Osteoblast (primary cell): ENCODE data around the gene PAN3. TPM values are rescaled to one million over a fixed set of nuclear protein-coding genes. Genes with fewer than 3 reads are reported as not detected.

Source experiments
- DNase-seq: peaks from one replicate; pipeline ENCODE4 v3.0.0; 2011; ENCODE audit warnings: low spot score, mixed read lengths; ENCODE audit not compliant: insufficient read length; ENCODE audit errors: missing footprints
- H2AFZ ChIP-seq: 2 replicates; pipeline ENCODE4 v1.6.0; 2011; ENCODE audit warnings: mild to moderate bottlenecking, low read length
- H3K27ac ChIP-seq: 2 replicates; pipeline ENCODE4 v1.5.1; 2011; ENCODE audit warnings: mild to moderate bottlenecking, low read depth, low read length, moderate library complexity
- H3K27me3 ChIP-seq: 2 replicates; pipeline ENCODE4 v1.6.0; 2012; ENCODE audit warnings: mild to moderate bottlenecking, control low read depth, inconsistent platforms, low read length, moderate library complexity; ENCODE audit not compliant: insufficient read depth
- H3K36me3 ChIP-seq: 2 replicates; pipeline ENCODE4 v1.5.1; 2011; ENCODE audit warnings: mild to moderate bottlenecking, low read length, control low read depth, moderate library complexity; ENCODE audit not compliant: insufficient read depth
- H3K4me1 ChIP-seq: 2 replicates; pipeline ENCODE4 v1.5.1; 2011; ENCODE audit warnings: mild to moderate bottlenecking, low read length, control low read depth, moderate library complexity; ENCODE audit not compliant: insufficient read depth
- H3K4me2 ChIP-seq: 2 replicates; pipeline ENCODE4 v1.6.0; 2011; ENCODE audit warnings: mild to moderate bottlenecking, low read length; ENCODE audit not compliant: insufficient read depth
- H3K4me3 ChIP-seq: fragments of 200-600 bp; sonication (generic); 3 replicates; pipeline ENCODE4 v1.5.1; 2012; ENCODE audit warnings: mild to moderate bottlenecking, low read length, inconsistent platforms; ENCODE audit not compliant: insufficient read depth
- H3K79me2 ChIP-seq: 2 replicates; pipeline ENCODE4 v1.6.0; 2012; ENCODE audit warnings: mild to moderate bottlenecking, low read length, control low read depth, inconsistent platforms; ENCODE audit not compliant: insufficient read depth
- H3K9me3 ChIP-seq: 2 replicates; pipeline ENCODE4 v1.5.1; 2011; ENCODE audit warnings: low read depth, low read length, control low read depth
- H4K20me1 ChIP-seq: 2 replicates; pipeline ENCODE4 v1.6.0; 2012; ENCODE audit warnings: mild to moderate bottlenecking, low read length, control low read depth; ENCODE audit not compliant: insufficient read depth
- total RNA-seq: library from RNA; depleted of rRNA; stranded (reverse); fragments of >200 nt; gene quantifications from 2 replicates; pipeline ENCODE4 v1.2.3, GENCODE V29; 2012
- TF ChIP-seq, protein P1 (sequence below): IDR thresholded peaks from 2 replicates; pipeline ENCODE4 v1.5.1; 2011; ENCODE audit warnings: mild to moderate bottlenecking, low read depth, low read length, moderate library complexity; ENCODE audit errors: extremely low read depth

The PAN3 gene
- total RNA-seq, 1 donor, result 27.5 TPM

DNA sequence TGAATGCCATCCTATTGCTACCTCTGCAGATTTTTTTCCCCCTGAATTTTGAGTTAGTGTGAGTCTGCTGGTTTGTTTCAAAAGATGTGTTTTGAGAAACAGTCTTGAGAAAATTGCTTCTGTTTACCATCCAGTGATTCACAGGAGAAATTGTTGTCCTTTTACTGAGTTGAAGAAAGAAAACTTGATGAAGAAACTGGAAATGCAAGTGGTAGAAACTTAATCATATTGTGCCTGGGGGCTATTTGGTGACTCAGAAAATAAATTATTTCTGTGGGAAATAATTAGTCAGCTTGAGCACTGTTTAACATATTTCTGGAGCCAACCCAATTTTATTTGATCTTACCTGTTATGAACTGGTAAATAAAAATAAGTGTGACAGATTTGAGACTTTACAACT is 35.4 kb downstream of the PAN3 start:
- Histone ChIP-seq H3K9me3 (no peaks in the 10 kb centered on the region), H3K4me2 (no peak overlapping the region), H3K4me1 (no peaks in the 10 kb centered on the region), H3K79me2 (peaks cover 52% of the 10 kb centered on the region), H3K27me3 (no peaks in the 10 kb centered on the region), H3K27ac (no peak overlapping the region), H2AFZ (no peak overlapping the region), H4K20me1 (peaks cover 9% of the 10 kb centered on the region), H3K4me3 (no peak overlapping the region), H3K36me3 (peaks cover 4% of the 10 kb centered on the region)
- TF ChIP-seq, protein P1, sequence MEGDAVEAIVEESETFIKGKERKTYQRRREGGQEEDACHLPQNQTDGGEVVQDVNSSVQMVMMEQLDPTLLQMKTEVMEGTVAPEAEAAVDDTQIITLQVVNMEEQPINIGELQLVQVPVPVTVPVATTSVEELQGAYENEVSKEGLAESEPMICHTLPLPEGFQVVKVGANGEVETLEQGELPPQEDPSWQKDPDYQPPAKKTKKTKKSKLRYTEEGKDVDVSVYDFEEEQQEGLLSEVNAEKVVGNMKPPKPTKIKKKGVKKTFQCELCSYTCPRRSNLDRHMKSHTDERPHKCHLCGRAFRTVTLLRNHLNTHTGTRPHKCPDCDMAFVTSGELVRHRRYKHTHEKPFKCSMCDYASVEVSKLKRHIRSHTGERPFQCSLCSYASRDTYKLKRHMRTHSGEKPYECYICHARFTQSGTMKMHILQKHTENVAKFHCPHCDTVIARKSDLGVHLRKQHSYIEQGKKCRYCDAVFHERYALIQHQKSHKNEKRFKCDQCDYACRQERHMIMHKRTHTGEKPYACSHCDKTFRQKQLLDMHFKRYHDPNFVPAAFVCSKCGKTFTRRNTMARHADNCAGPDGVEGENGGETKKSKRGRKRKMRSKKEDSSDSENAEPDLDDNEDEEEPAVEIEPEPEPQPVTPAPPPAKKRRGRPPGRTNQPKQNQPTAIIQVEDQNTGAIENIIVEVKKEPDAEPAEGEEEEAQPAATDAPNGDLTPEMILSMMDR, result no peak
- no peak for DNase-seq

DNA sequence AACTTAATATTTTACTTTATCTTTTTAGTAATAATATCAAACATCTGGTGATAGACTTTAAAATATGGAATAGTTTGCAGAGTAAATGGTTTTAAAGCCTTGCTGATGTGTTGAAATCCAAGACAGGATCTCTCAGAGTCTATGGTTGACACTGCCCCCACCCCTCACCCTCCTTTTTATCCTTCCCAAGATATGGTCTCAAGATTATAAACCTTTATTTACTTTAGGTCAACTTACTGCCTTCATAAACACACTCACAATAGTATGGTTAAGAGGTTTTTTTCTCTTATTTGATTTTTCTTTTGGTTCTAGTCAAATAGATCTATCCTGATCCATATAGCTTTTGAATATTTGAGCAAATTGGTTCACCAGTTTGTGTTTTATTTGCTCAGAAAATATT is 39.0 kb downstream of the PAN3 start:
- TF ChIP-seq, protein P1, result no peak
- H3K4me3 ChIP-seq, result no peak overlapping the region
- peaks cover 8% of the 10 kb centered on the region for H3K4me1 ChIP-seq
- peaks cover 7% of the 10 kb centered on the region for H4K20me1 ChIP-seq
- no peaks in the 10 kb centered on the region for H3K9me3 ChIP-seq
- DNase-seq, result no peak
- peaks cover 4% of the 10 kb centered on the region for H3K36me3 ChIP-seq
- H3K27me3 ChIP-seq, result no peaks in the 10 kb centered on the region
- no peak overlapping the region for H3K27ac ChIP-seq
- no peak overlapping the region for H3K4me2 ChIP-seq
- H3K79me2 ChIP-seq, result peaks cover 31% of the 10 kb centered on the region
- no peak overlapping the region for H2AFZ ChIP-seq

DNA sequence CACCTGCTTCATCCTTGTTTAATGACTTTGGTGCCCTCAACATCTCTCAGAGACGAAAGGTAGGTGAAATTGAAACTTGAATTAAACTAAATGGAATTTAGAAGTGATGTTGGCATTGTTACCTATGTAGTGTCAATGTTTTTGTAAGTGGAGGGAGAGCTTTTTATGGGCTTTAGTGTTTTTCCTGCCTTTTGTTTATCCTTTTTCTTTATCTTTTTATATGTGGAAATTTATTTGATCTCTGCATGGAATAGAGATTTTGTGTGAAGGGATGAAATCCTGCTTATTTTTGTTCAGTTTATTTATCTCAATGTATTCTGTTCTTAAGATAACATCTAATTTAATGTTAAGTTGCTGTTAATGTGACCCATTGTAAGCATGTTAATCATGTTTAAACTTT is 39.5 kb downstream of the PAN3 start:
- Histone ChIP-seq H3K27me3 (no peaks in the 10 kb centered on the region), H3K4me1 (peaks cover 8% of the 10 kb centered on the region), H3K36me3 (peaks cover 4% of the 10 kb centered on the region), H3K79me2 (peaks cover 26% of the 10 kb centered on the region), H3K27ac (no peak overlapping the region), H3K4me2 (no peak overlapping the region), H2AFZ (no peak overlapping the region), H3K9me3 (no peaks in the 10 kb centered on the region), H4K20me1 (peaks cover 3% of the 10 kb centered on the region), H3K4me3 (no peak overlapping the region)
- DNase-seq, result no peak
- TF ChIP-seq, protein P1, result no peak

DNA sequence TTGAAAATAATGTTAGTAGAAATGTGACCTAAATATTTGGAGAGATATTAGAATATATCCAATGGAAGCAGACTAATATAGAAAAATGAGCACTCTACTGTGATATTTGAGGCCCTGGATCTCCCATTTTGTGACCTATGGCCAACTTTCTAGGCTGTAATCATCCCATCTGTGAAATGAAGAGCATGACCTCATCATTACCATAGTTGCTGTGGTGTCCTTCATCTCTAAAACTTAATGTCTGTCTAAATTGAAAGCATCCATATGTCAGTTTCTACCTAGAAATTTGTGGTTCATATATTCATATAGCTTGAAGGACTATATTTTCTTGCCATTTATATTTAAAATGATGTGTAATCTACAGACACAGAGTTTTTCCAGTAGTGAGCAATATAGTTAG is 41.6 kb downstream of the PAN3 start:
- Histone ChIP-seq H3K36me3 (peaks cover 4% of the 10 kb centered on the region), H3K4me2 (no peak overlapping the region), H3K79me2 (peaks cover 18% of the 10 kb centered on the region), H3K9me3 (no peaks in the 10 kb centered on the region), H3K4me1 (peaks cover 8% of the 10 kb centered on the region), H3K27me3 (no peaks in the 10 kb centered on the region), H2AFZ (no peak overlapping the region), H3K27ac (no peak overlapping the region), H4K20me1 (no peaks in the 10 kb centered on the region), H3K4me3 (no peak overlapping the region)
- no peak for DNase-seq
- TF ChIP-seq, protein P1, result no peak
